HG02938 (cell line): ENCODE results near the gene ISOC2.

Experiments used
- ATAC-seq: cut with Tn5 transposase; IDR thresholded peaks from one replicate; pipeline ENCODE4 v1.9.1; 2021; ENCODE audit warnings: mild to moderate bottlenecking, moderate library complexity; ENCODE audit not compliant: unreplicated experiment

The ISOC2 gene

GRCh38 chr19:55479451-55480230 lies 18.2 kb upstream of the ISOC2 start:
- ATAC-seq, result no peak

GRCh38 chr19:55479045-55479444 lies 17.6 kb upstream of the ISOC2 start:
- no peak for ATAC-seq

- no peak for ATAC-seq
Observed at GRCh38 chr19:55478364-55478763, 16.9 kb upstream of the ISOC2 start.

GRCh38 chr19:55477905-55478304 lies 16.5 kb upstream of the ISOC2 start:
- no peak for ATAC-seq

GRCh38 chr19:55476100-55476775 lies 14.8 kb upstream of the ISOC2 start, which contains the start of gene ZNF628:
ZNF628 (plus strand) TSS chr19:55476617; CDS start chr19:55479911, 3,294 bp downstream.
- peak; percentile 83 for ATAC-seq

GRCh38 chr19:55474269-55475265 lies 13.1 kb upstream of the ISOC2 start:
- no peak for ATAC-seq

- ATAC-seq, result no peak
Observed at GRCh38 chr19:55473225-55474012, 12.0 kb upstream of the ISOC2 start.

GRCh38 chr19:55472463-55472862 lies 11.0 kb upstream of the ISOC2 start:
- no peak for ATAC-seq

GRCh38 chr19:55471266-55471665 lies 9.8 kb upstream of the ISOC2 start:
- ATAC-seq, result no peak

GRCh38 chr19:55468054-55468393 lies 6.6 kb upstream of the ISOC2 start:
- ATAC-seq, result no peak

- ATAC-seq, result no peak
Observed at GRCh38 chr19:55467236-55468053, 6.0 kb upstream of the ISOC2 start.

- no peak for ATAC-seq
Observed at GRCh38 chr19:55466241-55466614, 4.8 kb upstream of the ISOC2 start.

GRCh38 chr19:55465460-55466240 lies 4.2 kb upstream of the ISOC2 start:
- no peak for ATAC-seq

GRCh38 chr19:55464662-55465054 lies 3.2 kb upstream of the ISOC2 start, which contains the start of gene C19orf85:
C19orf85 (minus strand) TSS chr19:55464751; CDS start chr19:55464554, 197 bp downstream.
- ATAC-seq, result no peak

- ATAC-seq, result no peak
Observed at GRCh38 chr19:55464039-55464661, 2.7 kb upstream of the ISOC2 start.

GRCh38 chr19:55463583-55464031 lies 2.2 kb upstream of the ISOC2 start:
- no peak for ATAC-seq

GRCh38 chr19:55462722-55463121 lies 1.3 kb upstream of the ISOC2 start:
- no peak for ATAC-seq

GRCh38 chr19:55461974-55462626 lies 658 bp upstream of the ISOC2 start:
- no peak for ATAC-seq
